Ammon's horn (tissue), 1 donor: ENCODE results near the gene AREL1.

Experiments
- DNase-seq: peaks from one replicate; pipeline ENCODE4 v3.0.0-alpha.2; 2016; ENCODE audit warnings: low spot score

The AREL1 gene

DNA sequence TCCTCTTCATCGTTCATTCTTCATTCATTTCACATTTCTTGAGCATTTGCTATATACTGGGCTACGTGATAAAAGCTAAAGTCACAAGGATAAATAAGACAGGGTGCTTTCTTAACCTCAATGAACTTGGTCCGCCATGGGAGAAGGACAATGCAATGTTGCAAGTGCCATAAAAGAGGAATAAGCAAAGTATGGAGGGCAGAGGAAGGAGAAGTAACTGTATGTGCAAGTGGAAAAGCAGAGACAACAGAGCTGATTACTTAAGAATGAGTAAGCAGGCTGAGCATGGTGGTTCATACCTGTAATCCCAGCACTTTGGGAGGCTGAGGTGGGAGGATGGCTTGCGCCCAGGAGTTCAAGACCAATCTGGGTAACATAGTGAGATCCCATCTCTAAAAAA is 14.4 kb downstream of the AREL1 start:
- DNase-seq = no peak

DNA sequence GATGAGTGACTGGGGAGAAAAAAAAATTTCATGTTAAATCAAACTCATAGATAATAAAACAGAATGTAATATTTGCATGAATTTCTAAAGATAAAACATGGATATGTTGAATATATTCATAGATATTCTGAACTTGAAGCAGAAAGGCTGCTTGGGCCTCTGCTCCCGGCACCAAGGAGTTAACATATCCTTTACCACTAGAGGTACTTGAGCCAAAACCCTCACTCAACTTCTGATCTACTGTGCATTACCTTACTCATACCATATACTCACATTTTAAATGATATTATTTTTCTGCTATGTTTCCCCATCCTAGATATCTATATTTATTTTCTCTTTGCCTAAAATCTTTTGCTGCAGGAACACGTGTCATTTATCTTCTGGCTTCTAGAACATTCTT is 14.9 kb downstream of the AREL1 start:
- no peak for DNase-seq

DNA sequence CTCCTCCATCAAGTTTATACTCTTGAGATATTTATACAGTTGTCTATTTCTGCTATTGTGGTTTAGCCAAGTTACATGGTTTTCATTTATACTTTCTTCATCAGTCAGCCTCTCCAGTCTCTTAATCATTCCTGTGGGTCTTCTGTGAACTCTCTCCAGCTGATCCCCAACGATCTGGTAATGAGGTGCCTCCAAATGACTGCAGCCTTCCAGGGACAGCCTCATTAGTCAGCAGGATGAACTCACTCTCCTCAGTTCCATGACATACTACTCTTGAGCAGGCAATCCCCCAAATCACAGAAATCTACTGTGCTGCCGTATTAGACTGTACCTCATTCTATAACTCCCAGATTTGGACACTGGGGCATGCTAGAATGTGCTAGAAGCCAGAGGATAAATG is 15.3 kb downstream of the AREL1 start:
- no peak for DNase-seq

DNA sequence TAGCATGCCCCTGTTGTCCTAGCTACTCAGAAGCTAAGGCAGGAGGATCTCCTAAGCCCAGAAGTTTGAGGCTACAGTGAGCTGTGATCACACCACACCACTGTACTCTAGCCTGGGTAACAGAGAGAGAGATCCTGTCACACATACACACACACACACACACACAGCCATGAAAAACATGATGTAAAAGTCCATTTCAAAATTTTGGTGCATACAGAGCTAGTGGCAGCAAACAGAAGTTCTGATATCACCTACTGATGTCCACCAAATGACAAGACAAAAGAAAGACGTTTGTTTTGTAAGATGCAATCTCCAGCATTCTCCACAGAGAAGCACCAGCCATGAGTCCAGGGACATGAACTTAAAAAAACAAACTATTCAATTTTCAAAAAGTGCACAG is 15.9 kb downstream of the AREL1 start:
- DNase-seq = no peak

DNA sequence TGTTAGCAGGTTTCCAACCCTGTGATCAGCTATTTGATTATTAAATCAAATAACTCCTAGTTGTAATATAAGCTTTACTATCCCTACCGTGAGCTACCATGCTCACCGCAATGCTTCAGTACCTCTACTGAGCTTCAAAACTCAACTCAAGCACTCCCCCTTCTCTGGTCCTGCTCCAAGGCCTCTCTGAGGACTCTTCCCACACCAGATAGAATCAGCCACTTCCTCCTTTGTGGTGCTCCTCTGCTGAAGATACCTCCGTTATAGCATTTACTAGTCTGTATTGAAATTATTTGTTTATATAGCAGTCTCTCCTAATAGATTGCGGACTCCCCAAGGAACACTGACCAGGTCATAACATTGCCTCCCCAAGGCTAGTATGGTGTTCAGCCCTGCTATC is 17.5 kb downstream of the AREL1 start:
- DNase-seq = no peak

DNA sequence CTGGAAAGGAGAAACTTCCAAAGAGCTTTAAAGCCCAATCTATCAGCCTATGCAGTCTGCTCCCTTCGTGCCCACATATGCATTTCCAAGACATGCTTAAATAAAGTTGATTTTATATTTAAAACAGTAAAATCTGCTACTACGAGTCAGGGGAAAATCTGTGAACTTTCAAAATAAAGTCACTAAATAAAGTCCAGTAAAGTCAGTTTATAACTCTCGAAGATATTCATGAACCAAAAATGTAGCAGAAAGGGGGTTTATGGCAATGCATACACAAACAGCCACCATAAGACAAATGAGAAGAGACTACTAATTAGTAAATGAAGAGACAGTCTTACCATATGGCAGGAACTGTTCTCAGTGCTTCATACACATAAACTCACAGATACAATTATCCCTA is 19.7 kb downstream of the AREL1 start:
- DNase-seq = no peak

DNA sequence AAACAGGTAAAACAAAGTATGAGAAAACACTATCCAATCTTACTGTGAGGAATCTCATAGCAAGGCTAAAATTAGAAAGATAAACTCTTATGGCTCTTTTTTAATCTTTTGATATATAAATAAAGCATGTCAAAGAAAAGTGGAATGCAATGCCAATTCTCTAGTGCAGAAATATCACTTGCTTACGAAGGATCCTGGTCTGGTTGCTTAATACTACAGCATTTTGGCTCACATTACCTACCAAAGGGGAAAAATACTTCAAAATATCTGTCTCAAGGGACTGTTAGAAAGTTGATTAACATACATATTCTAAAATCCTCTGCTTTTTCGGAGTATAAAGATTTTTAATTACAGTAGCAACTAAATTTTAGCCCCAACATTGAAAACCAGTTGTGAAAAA is 21.4 kb downstream of the AREL1 start:
- DNase-seq = no peak

DNA sequence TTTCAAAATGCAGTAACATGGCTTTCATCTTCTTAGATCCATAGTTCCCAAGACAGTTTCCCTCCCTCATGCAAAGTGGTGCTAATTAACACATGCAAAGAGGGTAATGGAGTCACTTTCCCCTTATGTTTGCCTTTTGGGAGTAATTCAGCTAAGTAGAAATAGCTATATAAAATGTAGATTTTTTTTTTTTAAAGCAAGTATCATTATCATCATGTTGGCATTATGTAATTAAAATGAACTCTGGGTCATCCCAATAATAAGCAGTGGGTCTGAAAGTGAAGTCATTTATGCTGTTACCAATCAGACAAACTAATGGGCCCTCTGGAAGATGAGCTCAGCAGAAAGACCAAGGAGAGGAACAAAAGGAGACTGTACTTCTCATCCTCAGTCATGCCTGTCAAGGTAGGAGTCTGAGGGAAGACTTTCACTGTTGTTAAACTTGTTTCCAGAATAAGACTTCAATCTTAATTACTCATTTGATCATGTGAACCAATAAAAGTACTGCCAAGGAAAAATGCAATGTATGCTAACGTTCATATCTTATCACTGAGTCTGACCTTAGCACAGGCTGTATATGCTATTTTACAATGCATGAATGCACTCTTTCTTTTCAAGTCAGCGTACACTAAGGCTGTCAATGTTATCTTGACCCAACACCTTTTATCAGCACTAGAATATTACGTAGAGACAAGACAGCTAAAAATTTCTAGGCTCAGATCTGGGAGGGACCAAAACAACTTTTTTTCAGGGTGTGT is 26.8 kb downstream of the AREL1 start:
- no peak for DNase-seq

DNA sequence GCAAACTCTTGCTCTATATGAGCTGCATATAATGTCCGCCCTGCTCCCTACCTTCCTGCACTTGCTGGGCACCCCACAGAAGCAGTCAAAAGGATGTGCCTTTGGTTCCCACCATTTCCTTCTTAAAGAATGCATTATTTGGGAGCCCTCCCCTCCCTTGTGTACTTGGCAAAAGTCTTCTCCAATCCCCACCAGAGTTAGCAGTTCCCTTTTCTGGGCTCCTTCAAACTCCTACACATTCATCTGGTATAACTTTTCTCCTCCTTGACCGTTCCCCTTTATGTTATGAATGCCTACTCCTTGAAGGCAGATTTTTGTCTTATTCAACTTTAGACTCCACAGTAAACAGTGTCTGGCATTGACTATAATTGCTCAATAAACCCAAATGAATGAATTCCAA is 27.8 kb downstream of the AREL1 start:
- DNase-seq = no peak

DNA sequence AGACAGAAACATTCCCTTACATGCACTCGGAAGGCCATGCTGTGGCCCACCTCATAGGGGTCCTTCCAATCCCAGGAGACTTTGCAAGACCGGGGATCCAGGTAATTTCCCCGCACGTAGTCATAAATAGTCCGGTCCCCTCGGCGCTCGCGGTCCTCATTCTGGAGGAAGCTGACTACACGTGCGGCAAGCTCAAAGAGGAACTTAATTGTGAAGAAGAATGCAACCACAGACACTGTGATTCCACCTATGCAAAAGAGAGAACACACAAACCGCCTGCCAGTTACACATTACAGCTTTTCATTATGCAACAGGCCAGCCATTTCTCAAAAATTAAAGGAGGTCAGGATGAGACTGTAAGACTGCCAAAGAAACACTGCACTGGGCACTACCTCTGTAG is 28.4 kb downstream of the AREL1 start:
- no peak for DNase-seq

DNA sequence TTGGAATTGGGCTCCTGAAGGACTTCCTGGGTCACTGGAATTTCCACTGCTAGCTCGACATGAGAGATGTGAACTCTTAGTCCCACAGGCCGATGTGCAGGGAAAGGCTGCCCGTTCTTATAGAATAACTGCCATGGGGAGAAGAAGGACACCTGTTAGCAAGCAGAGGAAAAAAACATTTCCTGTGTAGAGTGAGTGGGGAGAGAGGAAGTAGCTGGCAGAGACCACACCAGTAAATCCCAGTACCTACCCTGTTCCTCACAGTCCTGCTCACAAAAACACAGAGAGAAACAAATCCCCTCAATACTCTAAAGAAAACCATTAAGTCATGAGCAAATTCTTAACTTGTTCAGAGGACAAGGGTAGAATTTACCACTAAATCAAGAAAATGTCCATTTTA is 29.5 kb downstream of the AREL1 start:
- no peak for DNase-seq

DNA sequence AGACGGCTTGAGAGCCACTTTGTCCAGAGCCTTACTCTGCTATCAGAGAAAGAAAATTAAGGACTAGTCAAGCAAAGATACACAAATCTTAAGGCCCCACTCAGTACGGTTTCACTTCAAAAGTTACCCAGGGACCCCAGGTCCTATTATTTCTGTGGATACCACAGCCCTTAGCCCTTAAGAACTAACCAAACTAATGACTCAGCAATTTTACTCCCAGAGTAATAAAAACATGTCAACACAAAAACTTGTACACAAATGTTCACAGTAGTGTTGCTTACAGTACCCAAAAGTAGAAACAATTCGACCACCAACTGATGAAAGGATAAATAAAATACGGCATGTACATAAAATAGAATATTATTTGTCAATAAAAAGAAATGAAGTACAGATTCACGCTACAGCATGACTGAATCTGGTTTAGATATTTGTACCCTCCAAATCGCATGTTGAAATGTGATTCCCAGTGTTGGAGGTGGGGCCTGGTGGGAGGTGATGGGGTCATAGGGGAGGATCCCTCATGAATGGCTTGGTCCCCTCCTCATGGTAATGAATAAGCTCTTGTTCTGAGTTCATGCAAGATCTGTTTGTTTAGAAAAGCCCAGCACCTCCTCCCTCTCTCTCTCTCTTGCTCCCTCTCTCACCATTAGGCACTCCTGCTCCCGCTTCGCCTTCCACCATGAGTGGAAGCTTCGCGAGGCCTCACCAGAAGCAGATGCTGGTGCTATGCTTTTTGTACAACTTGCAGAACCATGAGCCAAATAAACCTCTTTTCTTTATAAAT is 30.5 kb downstream of the AREL1 start:
- DNase-seq = peak; percentile 76

DNA sequence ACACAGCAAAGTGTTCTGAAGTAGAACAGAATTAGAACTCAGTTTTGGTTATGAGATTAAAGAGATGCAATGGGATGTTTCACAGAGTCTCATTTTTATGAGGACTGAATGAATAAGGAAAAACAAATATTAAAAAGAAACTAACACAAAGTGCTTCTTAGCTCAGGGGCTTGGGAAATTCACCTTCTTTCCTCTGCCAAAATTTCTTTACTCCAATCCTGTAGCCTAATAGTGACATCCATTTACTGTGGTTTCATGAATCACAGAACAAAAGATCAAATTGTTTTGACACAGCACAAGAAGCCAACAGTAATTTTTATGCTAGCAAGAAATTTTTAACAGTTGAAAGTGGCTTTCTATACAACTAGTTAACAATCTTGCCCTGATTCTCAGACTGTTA is 37.7 kb downstream of the AREL1 start:
- no peak for DNase-seq

DNA sequence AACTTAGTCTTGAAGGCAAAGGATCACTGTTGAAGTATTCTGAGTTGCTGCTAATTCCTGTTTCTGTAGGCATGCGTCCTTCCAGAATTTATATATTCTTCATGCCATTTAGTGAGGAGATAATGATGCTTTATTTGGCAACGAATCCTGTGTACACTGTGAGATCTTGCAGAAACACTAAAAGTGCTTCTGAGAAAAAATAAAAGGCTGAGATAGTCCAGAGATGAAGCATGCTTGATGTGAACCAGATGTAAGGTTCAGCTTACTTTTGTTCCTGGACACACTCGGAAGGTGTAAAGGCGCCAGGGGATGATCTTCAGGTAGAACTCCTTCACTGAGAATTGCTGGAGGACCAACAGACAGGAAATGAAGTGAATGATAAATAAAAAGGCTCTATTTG is 39.1 kb downstream of the AREL1 start:
- DNase-seq = no peak

DNA sequence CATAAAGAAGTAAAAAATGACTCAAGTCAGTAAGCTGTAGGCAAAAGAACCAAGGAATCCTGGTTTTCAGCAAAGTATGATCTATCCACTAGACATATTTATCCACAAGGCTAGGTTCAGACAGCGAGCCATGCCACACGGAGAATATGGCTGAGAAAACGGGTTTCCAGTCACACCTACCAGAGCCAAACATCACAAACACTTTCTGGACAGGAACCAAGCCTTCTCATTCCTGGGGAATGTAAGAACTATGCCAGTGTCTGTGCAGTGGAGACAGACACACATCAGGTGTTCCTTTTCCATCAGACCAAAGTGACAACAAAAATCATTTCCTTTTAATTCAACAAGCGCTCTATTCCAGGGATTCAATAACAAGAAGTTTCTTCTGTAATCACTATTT is 41.1 kb downstream of the AREL1 start:
- no peak for DNase-seq

DNA sequence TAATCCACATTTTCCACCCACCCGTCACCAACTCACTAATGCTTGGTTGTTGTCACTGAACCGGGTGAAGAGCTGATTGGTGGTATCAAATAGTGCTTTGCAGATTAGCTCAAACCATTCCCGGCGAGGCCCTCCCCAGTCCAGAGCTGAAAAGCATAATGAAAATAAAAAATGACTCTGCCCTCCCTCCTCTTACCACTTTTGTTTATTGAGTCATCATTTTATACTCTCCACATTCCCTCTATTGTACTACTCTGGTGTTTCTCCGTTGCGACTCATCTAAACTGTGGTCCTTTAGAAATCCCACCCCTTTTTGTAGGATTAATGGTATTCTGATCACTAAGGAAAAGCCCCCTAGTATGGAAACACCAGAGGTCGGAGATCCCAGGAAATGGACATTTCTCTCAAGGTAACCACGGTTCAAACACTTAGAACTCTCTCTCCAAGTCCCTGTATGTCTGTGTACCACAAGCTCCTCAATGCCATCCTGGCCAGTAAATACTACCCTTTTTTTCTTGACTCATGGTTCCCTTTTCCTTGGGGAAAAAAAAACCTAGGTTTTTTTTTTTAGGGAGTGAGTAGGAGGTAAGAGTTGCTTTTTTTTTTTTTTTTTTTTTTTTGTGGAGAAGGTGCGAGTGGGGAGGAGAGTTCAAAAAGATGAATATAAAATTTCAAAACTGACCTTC is 42.0 kb downstream of the AREL1 start:
- DNase-seq = no peak

DNA sequence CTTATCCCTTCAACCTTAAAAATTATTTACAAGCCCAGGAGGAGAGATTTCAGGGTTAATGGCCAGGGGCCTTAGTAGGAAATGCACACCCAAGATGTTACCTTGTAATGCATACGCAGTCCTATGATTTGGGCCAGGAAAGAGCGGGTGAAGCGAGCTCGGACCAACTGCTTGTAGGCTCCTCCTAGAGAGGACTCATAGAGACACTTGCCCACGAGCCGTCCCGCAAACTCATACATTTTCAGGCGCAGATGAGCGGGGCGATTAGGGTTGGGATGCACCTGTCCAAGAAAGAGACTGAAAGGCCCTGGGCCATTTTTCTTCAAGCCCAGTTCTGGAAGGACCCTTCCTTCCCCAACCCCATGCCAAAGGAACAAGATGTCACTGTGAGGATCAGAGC is 43.0 kb downstream of the AREL1 start:
- no peak for DNase-seq

DNA sequence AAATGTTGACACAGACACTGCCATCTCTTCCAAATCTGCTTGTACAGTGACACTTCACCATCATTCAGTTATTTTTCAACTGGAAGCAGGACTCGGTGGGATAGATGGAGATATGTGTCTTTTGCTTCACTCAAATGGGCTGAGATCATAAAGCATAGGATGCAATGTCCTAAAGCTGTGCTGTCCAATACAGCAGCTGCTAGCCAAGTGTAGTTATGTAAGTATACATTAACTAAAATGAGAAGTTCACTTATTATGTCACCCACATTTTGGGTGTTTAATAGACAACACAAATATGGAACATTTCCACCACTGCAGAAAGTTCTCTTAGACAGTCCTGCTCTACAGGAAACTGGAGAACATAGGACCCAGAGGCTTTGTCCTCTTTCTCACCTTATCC is 43.6 kb downstream of the AREL1 start:
- no peak for DNase-seq

DNA sequence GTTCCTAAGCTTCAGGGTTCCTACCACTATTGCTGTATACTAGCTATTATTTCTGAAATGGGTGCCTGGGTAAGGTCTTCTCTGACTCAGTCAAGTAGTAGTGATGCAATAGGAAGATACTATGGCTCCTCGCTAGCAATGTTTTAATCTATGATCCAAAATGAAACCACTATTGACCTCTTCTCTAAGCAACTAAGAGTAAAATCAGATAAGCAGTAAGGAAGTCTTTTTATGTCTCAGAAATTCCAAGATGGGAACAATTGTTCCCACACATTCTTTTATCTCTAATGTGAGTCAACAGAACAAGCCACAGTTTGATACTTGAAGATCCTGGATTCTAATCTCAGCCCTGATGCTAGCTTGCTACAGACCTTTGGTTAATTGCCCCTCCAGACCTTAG is 45.1 kb downstream of the AREL1 start:
- no peak for DNase-seq

DNA sequence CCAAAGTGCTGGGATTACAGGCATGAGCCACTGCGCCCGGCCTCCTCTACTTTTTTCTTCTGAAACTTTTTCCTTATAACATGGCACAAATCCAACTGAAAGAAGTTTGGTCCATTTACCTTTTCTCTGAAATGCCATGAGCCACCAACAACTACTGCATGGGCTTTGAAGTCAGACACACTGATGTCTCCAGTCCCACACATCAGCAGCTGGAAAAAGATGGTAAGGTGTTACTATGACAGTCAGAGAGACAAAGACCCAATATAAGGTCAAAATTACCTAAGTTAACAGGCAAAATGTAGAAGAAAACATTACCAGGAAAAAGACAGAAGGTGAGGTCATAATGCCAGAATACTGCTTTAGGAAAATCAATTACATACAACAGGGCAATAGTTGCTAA is 48.2 kb downstream of the AREL1 start:
- no peak for DNase-seq

DNA sequence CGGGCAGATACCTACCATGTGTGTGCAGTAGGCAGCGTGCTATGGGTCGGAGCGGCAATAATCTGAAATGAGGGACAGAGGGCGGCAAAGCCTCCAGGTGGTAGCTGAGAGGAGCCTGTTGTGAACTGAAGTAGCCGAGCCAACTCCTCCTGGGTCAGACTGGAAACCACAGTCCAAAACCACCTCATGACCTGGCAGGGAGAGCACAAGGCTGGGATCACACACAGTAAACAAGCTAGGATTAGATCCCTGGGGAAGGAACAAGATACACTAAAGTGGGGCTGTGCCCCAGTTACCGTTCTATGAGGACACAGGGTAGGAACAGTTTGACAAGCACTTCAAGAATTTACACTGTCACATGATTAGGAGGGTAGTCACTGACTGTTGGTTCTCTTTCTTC is 49.0 kb downstream of the AREL1 start:
- DNase-seq = no peak

DNA sequence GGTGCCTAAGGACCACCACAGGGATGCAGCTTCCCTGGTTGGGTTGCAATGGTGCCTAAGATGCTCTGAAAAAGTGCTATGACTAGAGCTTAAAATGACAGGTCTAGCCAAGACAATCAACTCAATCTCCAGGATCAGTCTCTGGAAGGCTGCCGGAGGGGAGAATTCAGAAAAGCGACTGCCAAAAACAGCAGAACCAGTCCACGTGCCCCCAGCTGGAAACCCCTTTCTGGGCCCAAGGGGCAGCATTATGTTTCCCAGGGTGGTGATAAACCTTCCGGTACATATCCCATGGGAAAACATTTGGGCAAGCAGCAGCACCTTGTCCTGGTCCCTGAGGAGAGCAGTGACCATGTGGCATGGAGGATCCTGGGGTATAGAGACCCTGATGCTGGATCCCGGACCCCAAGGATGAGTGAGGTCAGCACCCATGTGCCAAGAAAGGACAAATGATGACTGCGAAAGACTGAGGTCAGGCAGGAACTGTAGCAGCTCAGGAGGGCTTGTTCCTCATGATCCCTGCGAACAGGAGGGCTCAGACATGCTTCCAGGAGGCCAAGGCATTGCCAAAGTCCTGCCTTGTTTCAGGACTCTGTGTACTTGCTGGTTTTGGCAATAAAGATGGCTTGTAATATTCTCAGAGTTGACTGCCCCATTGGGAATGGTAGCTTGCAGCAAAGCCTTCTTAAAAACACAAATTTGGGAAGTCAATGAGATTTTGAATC is 51.0 kb downstream of the AREL1 start:
- DNase-seq = no peak

DNA sequence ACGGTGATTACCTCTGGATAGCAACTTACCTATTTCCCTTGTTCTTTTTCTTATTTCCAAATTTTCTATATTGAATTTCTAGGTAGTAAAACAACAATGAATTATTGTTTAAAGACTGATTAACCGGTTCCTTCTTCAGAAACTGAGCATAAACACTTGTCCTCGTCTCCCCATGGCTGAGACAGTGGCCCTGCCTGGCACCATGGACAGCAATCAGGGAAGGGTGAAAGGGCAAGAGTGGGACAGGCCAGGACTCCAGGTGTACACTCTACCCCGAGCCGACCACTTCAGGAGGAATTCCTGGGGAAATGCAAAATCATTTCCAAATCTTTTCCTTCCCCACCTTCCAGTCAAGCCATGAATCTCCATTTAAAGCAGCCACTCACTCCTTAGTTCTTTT is 52.0 kb downstream of the AREL1 start:
- no peak for DNase-seq
